Muscle layer of colon (tissue), 2 donors: ENCODE data around the gene PXDN.

Experiments used
- H3K27ac ChIP-seq: one replicate; pipeline ENCODE4 v1.7.0; 2013; ENCODE audit warnings: low read depth, mild to moderate bottlenecking, low read length, moderate library complexity
- H3K27me3 ChIP-seq, 2 donors: one replicate each; pipeline ENCODE4 v1.7.0; 2013; ENCODE audit warnings: low read length in 2 of 2, mild to moderate bottlenecking in 2 of 2; ENCODE audit not compliant: insufficient read depth in 2 of 2, control insufficient read depth in 1 of 2
- H3K36me3 ChIP-seq: one replicate; pipeline ENCODE4 v1.7.0; 2013; ENCODE audit warnings: mild to moderate bottlenecking, low read length; ENCODE audit not compliant: insufficient read depth
- H3K4me1 ChIP-seq: one replicate; pipeline ENCODE4 v1.7.0; 2013; ENCODE audit warnings: mild to moderate bottlenecking, low read length; ENCODE audit not compliant: insufficient read depth
- H3K4me3 ChIP-seq, 2 donors: one replicate each; pipeline ENCODE4 v1.7.0; 2013; ENCODE audit warnings: low read length in 2 of 2, low read depth in 1 of 2, mild to moderate bottlenecking in 1 of 2, moderate library complexity in 1 of 2
- H3K9ac ChIP-seq: one replicate; pipeline ENCODE4 v1.7.0; 2013; ENCODE audit warnings: low read length
- H3K9me3 ChIP-seq: one replicate; pipeline ENCODE4 v1.7.0; 2013; ENCODE audit warnings: mild to moderate bottlenecking, low read length
- donor health status: abdominal sarcoma.
- donor health status: Adenocarcinoma of cecum.

Gene PXDN

GRCh38 chr2:1744446-1745170, at the start of gene PXDN:
PXDN (minus strand) TSS chr2:1744515; CDS start chr2:1744455, 60 bp downstream.
- peak within 1 kb of the TSS; percentile 98 for H3K27ac ChIP-seq
- no peaks in the 10 kb centered on the region for H3K36me3 ChIP-seq
- H3K4me3 ChIP-seq = peak within 1 kb of the TSS; percentile 71 to 85
- no peaks in the 10 kb centered on the region for H3K27me3 ChIP-seq
- peak within 1 kb of the TSS; percentile 71 for H3K9ac ChIP-seq
- no peaks in the 10 kb centered on the region for H3K9me3 ChIP-seq
- peaks cover 28% of the 10 kb centered on the region for H3K4me1 ChIP-seq

GRCh38 chr2:1793868-1794445, 49.6 kb upstream of the PXDN start:
- H3K4me1 ChIP-seq = peaks cover 9% of the 10 kb centered on the region
- H3K9me3 ChIP-seq = no peaks in the 10 kb centered on the region
- H3K9ac ChIP-seq = no peak overlapping the region
- no peak overlapping the region for H3K4me3 ChIP-seq
- no peaks in the 10 kb centered on the region for H3K27me3 ChIP-seq
- H3K36me3 ChIP-seq = no peaks in the 10 kb centered on the region
- H3K27ac ChIP-seq = no peak overlapping the region

DNA sequence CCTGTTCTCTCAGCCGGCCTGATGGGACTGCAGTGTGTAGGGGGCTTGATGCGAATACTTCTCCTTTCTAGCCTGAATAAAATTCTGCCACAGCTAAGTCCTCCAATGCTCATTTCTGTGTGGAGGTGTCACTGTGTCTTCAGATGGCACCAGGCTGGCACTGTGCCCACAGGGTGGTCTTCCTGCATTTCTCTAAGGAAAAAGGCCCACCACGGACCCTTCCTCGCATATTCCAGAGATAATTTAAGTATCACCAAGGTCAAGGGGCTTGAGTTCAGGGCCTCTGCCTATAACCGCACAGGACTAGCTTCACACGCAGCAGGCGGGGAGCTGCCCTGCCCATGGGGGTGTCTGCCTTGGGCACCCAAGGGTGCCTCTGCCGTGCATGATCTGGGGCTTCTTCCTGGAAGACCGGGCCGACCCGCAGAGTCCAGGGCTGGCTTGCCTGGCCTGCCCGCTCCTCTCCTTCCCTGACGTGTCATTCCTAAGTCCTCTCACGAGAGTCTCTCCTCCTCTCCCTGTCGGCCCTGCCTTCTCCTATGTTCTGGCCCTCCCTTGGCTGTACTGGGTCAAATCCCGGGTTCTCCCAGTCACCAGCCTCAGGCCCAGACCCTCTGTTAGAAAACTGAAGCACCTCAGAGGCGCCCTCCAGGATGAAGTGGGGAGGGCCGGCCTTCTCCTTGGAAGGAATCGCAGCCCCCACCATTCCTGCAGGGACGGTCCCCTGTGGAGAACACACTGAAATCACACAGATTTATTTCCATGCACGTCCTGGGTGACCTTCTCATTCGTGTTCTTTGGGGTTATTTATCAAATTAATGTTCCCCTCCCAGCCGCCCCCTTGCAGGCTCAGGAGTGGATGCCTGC, 48.9 kb upstream of the PXDN start:
- no peak overlapping the region for H3K4me3 ChIP-seq
- H3K27me3 ChIP-seq = no peaks in the 10 kb centered on the region
- no peaks in the 10 kb centered on the region for H3K9me3 ChIP-seq
- no peaks in the 10 kb centered on the region for H3K36me3 ChIP-seq
- H3K27ac ChIP-seq = no peak overlapping the region
- H3K4me1 ChIP-seq = peaks cover 9% of the 10 kb centered on the region
- no peak overlapping the region for H3K9ac ChIP-seq

DNA sequence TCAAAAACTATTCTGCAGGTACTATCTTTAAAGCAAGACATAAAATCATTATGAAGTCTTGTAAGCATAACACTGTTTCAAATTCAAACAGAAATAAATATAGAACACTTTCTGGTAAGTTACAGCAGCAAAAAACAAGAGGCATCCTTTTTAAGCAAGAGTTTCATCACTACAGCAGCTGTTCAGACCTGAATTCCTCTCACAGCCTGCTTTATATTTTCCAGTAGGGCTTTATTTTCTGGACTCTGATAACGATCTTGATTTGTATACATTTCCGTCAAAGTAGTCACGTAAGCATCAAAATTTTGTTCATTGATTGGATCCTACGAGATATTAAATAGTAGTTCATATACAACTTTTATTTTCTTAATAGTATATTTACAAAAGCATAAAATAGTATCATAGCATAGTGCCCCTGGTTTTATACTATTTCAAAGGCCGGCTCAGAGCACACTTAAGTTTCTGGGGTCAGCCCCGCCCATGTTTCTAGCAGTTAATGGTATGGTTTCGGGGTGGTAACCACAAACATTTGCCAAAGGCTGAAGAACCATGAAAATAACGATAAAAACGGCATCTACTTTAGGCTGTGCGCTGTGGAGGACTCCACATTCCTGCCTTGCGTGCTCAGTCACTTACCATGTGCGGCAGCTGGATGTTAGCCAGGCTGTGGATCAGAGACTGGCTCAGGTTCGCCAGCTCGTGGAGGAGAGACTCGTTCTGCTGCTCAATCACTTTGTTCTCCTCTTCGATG, 47.5 kb upstream of the PXDN start:
- Histone ChIP-seq H3K27me3 (no peaks in the 10 kb centered on the region), H3K9ac (no peak overlapping the region), H3K36me3 (no peaks in the 10 kb centered on the region), H3K27ac (peak overlapping the region; percentile 70), H3K9me3 (no peaks in the 10 kb centered on the region), H3K4me1 (peaks cover 9% of the 10 kb centered on the region), H3K4me3 (peak overlapping the region in 1 of 2 donors; percentile 4)

- Histone ChIP-seq H3K27ac (no peak overlapping the region), H3K36me3 (no peaks in the 10 kb centered on the region), H3K27me3 (no peaks in the 10 kb centered on the region), H3K9ac (no peak overlapping the region), H3K9me3 (no peaks in the 10 kb centered on the region), H3K4me1 (peaks cover 9% of the 10 kb centered on the region), H3K4me3 (no peak overlapping the region)
Measured at GRCh38 chr2:1791006-1791605, 46.8 kb upstream of the PXDN start.

DNA sequence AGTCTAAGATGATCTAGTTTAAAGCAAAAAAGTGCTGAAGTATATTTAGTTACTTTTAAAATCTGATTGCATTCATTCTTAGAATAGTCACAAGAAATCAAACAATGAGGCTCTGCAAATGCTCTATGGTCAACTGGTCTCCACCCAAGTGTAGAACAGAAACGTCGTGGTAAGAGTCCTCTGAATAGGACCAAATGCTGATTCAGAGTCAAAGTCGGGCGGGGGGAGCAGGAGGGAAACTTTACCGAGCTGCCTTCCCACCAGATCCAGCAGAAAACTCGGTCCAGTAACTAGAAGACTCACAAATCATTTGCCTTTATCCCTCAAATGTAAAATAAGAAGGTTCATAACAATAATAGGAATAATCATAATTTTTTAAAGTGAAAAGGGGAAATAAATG, 46.2 kb upstream of the PXDN start:
- H3K4me1 ChIP-seq = peaks cover 9% of the 10 kb centered on the region
- H3K27ac ChIP-seq = no peak overlapping the region
- no peaks in the 10 kb centered on the region for H3K36me3 ChIP-seq
- no peaks in the 10 kb centered on the region for H3K27me3 ChIP-seq
- no peak overlapping the region for H3K9ac ChIP-seq
- no peak overlapping the region for H3K4me3 ChIP-seq
- no peaks in the 10 kb centered on the region for H3K9me3 ChIP-seq

DNA sequence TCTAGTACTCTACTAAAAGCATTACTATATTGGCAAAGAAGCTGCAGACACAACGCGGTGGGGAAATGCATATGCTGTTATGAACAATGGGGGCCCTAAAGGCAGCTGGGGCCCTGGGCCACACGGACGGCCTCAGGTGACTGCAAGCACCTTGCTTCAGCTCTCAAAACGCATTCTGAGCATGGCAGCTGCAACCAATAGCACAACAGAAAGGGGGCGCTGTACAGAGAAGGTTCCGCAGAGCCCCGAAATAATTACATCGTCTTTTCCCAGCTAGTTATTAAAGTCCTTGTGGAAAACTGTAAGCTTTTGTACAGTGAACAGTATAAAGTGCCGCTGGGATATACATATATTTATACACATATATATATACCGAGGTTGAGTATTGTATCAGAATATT, 45.3 kb upstream of the PXDN start:
- no peak overlapping the region for H3K9ac ChIP-seq
- H3K9me3 ChIP-seq = no peaks in the 10 kb centered on the region
- H3K4me1 ChIP-seq = peaks cover 9% of the 10 kb centered on the region
- no peak overlapping the region for H3K4me3 ChIP-seq
- H3K36me3 ChIP-seq = no peaks in the 10 kb centered on the region
- no peaks in the 10 kb centered on the region for H3K27me3 ChIP-seq
- H3K27ac ChIP-seq = no peak overlapping the region

- H3K36me3 ChIP-seq = no peaks in the 10 kb centered on the region
- no peak overlapping the region for H3K9ac ChIP-seq
- no peaks in the 10 kb centered on the region for H3K27me3 ChIP-seq
Measured at GRCh38 chr2:1788478-1788959, 44.2 kb upstream of the PXDN start.

GRCh38 chr2:1787755-1788477, 43.6 kb upstream of the PXDN start:
- H3K4me3 ChIP-seq = no peak overlapping the region
- H3K4me1 ChIP-seq = peaks cover 9% of the 10 kb centered on the region
- H3K9me3 ChIP-seq = no peaks in the 10 kb centered on the region
- H3K27me3 ChIP-seq = no peaks in the 10 kb centered on the region
- H3K9ac ChIP-seq = no peak overlapping the region
- no peak overlapping the region for H3K27ac ChIP-seq
- no peaks in the 10 kb centered on the region for H3K36me3 ChIP-seq

More at GRCh38 chr2:1788478-1788959, 44.2 kb upstream of the PXDN start:
- no peak overlapping the region for H3K4me3 ChIP-seq
- no peaks in the 10 kb centered on the region for H3K9me3 ChIP-seq
- peaks cover 9% of the 10 kb centered on the region for H3K4me1 ChIP-seq
- H3K27ac ChIP-seq = no peak overlapping the region

DNA sequence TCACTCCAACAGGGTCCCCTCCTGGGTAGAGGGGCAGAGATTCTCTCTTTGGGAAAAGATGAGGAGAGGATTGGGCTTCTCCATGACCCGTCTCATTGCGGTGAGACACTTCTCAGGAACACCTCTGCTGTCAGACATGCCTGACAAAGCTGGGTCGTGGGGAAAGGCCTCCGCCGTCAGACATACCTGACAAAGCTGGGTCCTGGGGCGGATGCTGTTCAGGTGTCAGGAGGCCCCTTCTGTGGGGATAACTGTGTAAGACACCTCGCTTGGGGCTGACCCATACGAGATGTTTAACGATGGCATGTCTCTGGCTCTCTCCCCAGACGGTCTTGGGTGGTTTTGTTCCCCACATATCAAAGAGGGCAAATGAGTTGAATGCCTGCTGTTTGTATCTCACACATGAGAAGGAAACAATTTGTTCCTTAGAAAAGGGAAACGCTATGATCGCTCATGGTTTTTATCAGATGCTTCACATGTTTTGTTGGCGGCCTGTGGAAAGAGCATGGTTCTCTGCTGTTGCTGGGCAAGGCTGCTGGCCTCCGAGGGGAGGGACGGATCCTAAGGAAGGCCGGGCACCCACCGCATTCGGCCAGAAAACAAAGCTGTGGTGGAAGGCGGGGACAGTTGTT, 40.8 kb upstream of the PXDN start:
- H3K4me3 ChIP-seq = no peak overlapping the region
- H3K36me3 ChIP-seq = no peaks in the 10 kb centered on the region
- no peak overlapping the region for H3K9ac ChIP-seq
- H3K27ac ChIP-seq = no peak overlapping the region
- H3K9me3 ChIP-seq = no peaks in the 10 kb centered on the region
- no peaks in the 10 kb centered on the region for H3K27me3 ChIP-seq
- no peaks in the 10 kb centered on the region for H3K4me1 ChIP-seq
